Stimulated activated CD4-positive, alpha-beta T cell treated with anti-CD3 and anti-CD28 coated beads, Interleukin-12 subunit alpha, Interleukin-12 subunit beta, amount 100 ng/mL, for 4 hours (primary cell): ENCODE results near the gene PRAMEF7.
"Not testable (repeated sequence)": the region's sequence is repeated elsewhere in the genome, so short reads cannot be mapped to it uniquely, and the experiment has no call there.

Source experiments
- DNase-seq: peaks from one replicate; pipeline ENCODE4 v3.0.0-alpha.2; 2020

The PRAMEF7 gene

GRCh38 chr1:12916310-12916709, at the start of gene PRAMEF7:
Gene PRAMEF7 (plus strand): TSS chr1:12916610. CDS start chr1:12917693, 1,083 bp downstream.
- DNase-seq, result not testable (repeated sequence)

- not testable (repeated sequence) for DNase-seq
Measured at GRCh38 chr1:12878453-12878852, 38.0 kb upstream of the PRAMEF7 start.

- DNase-seq, result not testable (repeated sequence)
Measured at GRCh38 chr1:12886101-12886500, 30.3 kb upstream of the PRAMEF7 start, which contains the start of gene PRAMEF4. Gene PRAMEF4 (minus strand): TSS chr1:12886201. CDS start chr1:12883394, 2,807 bp downstream.

- DNase-seq, result not testable (repeated sequence)
Measured at GRCh38 chr1:12898170-12898569, 18.2 kb upstream of the PRAMEF7 start, which contains the start of gene PRAMEF10. Gene PRAMEF10 (minus strand): TSS chr1:12898270. CDS start chr1:12895847, 2,423 bp downstream.

- DNase-seq, result not testable (repeated sequence)
Measured at GRCh38 chr1:12899186-12899585, 17.2 kb upstream of the PRAMEF7 start.

- DNase-seq, result not testable (repeated sequence)
Measured at GRCh38 chr1:12903793-12904572, 12.4 kb upstream of the PRAMEF7 start.

- not testable (repeated sequence) for DNase-seq
Measured at GRCh38 chr1:12921749-12922148, 5.3 kb downstream of the PRAMEF7 start.

- DNase-seq, result not testable (repeated sequence)
Measured at GRCh38 chr1:12924368-12924767, 8.0 kb downstream of the PRAMEF7 start.

- DNase-seq, result not testable (repeated sequence)
Measured at GRCh38 chr1:12947480-12947879, 31.1 kb downstream of the PRAMEF7 start, which contains the start of gene PRAMEF6. Gene PRAMEF6 (minus strand): TSS chr1:12947580. CDS start chr1:12942518, 5,062 bp downstream.
